Urinary bladder (tissue), 4 donors: ENCODE data around the gene TBX2. TPM values are rescaled to one million over a fixed set of nuclear protein-coding genes. Genes with fewer than 3 reads are reported as not detected.

ENCODE experiments used
- DNase-seq: peaks from one replicate; pipeline ENCODE4 v3.0.0-alpha.2; 2015; ENCODE audit errors: extremely low spot score
- H3K27ac ChIP-seq: one replicate; pipeline ENCODE4 v1.5.1; 2013; ENCODE audit warnings: low read depth, mild to moderate bottlenecking, moderate library complexity
- H3K36me3 ChIP-seq: one replicate; pipeline ENCODE4 v1.6.1; 2013; ENCODE audit warnings: mild to moderate bottlenecking, moderate library complexity; ENCODE audit not compliant: insufficient read depth
- H3K4me1 ChIP-seq: one replicate; pipeline ENCODE4 v1.6.1; 2013; ENCODE audit warnings: mild to moderate bottlenecking, moderate library complexity; ENCODE audit not compliant: insufficient read depth
- H3K4me3 ChIP-seq: one replicate; pipeline ENCODE4 v1.5.1; 2013; ENCODE audit warnings: low read depth, low read length
- WGBS: extraction: QIAGEN DNeasy Blood & Tissue Kit; methylation state at CpG from one replicate; pipeline ENCODE4 v1.1.7; 2013; 5-methylcytosine and 5-hydroxymethylcytosine counted together
- polyA plus RNA-seq: library from polyadenylated mRNA; stranded (reverse); fragments of 200-250 nt; gene quantifications from one replicate; pipeline ENCODE4 v1.2.3, GENCODE V29; 2013
- total RNA-seq: library from RNA; depleted of rRNA; stranded (reverse); fragments of >200 nt; gene quantifications from one replicate; pipeline ENCODE4 v1.2.3, GENCODE V29; 2014
- donor health status: healthy with polysubstance abuse.
- donor health status: healthy.

TBX2 gene
- total and polyA plus RNA-seq, 2 donors, result 26.4 to 56.3 TPM

DNA sequence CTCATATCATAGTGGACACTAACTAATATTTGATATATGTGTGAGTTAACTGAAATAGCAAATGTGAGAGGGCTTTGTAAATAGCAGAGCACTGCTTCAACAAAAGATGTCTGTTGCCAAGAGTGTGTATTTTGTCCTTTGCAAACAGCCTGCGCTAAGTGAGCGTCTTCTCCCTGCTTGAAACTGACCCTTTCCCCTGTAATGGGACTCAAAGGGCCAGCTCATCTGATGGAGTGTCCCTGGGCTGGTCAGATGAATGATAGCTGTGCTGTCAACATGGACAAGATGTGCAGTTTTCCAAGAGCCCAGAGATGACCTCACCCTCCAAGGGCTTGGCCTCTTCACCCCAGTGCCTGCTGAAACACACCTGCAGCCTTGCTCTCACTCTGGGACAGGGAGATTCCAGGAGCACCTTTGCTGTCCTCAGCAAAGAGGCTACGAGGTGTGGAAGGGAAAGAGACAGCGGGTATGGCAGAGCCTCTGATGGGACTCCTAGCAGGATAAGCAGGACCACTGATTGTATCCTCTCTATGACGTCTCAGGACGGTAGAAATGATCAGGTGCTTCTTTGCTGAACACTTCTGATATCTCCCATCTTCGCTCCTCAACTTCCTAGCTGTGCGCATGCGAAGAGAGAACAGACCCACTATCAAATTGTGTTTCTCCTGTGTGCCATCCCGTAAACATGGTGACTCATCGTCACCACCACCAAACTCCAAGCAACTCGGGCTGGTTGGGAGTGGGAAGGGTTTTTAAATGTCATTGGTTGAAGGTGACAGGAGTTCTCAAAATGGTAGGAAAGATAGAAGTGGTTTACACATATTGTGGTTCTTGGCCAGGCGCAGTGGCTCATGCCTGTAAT lies 35.8 kb upstream of the TBX2 start:
- Histone ChIP-seq H3K27ac (no peak overlapping the region), H3K4me3 (no peak overlapping the region), H3K36me3 (no peaks in the 10 kb centered on the region), H3K4me1 (no peaks in the 10 kb centered on the region)
- no peak for DNase-seq
- 95% methylated on average over 13 of the region's 13 CpGs for WGBS

DNA sequence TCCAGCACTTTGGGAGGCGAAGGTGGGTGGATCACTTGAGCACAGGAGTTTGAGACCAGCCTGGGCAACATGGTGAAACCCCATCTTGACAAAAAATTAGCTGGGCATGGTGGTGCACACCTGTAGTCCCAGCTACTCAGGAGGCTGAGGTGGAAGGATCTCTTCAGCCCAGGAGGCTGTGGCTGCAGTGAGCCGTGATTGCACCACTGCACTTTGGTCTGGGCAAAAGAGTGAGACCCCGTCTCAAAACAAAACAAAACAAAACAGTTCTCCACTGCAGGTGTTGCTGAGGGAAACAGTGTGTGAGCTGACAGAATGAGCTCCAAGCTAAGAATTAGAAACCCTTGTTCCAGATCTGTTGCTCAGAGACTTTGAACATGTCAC lies 35.2 kb upstream of the TBX2 start:
- DNase-seq, result no peak
- 97% methylated on average over 3 of the region's 3 CpGs for WGBS
- Histone ChIP-seq H3K4me3 (no peak overlapping the region), H3K27ac (no peak overlapping the region), H3K36me3 (no peaks in the 10 kb centered on the region), H3K4me1 (no peaks in the 10 kb centered on the region)

GRCh38 chr17:61366076-61366714 lies 33.4 kb upstream of the TBX2 start:
- WGBS, result 89% methylated on average over 8 of the region's 8 CpGs
- DNase-seq, result no peak

GRCh38 chr17:61366715-61367413 lies 32.8 kb upstream of the TBX2 start:
- no peak overlapping the region for H3K27ac ChIP-seq
- no peak for DNase-seq
- no peak overlapping the region for H3K4me3 ChIP-seq
- no peaks in the 10 kb centered on the region for H3K36me3 ChIP-seq
- no peaks in the 10 kb centered on the region for H3K4me1 ChIP-seq
- WGBS, result 43% methylated on average over 19 of the region's 19 CpGs

More at GRCh38 chr17:61366076-61366714, 33.4 kb upstream of the TBX2 start:
- Histone ChIP-seq H3K4me3 (no peak overlapping the region), H3K36me3 (no peaks in the 10 kb centered on the region), H3K27ac (no peak overlapping the region), H3K4me1 (no peaks in the 10 kb centered on the region)

GRCh38 chr17:61368049-61368831 lies 31.4 kb upstream of the TBX2 start:
- DNase-seq, result no peak
- H3K4me3 ChIP-seq, result no peak overlapping the region
- H3K27ac ChIP-seq, result no peak overlapping the region
- 96% methylated on average over 27 of the region's 27 CpGs for WGBS
- no peaks in the 10 kb centered on the region for H3K4me1 ChIP-seq
- no peaks in the 10 kb centered on the region for H3K36me3 ChIP-seq

DNA sequence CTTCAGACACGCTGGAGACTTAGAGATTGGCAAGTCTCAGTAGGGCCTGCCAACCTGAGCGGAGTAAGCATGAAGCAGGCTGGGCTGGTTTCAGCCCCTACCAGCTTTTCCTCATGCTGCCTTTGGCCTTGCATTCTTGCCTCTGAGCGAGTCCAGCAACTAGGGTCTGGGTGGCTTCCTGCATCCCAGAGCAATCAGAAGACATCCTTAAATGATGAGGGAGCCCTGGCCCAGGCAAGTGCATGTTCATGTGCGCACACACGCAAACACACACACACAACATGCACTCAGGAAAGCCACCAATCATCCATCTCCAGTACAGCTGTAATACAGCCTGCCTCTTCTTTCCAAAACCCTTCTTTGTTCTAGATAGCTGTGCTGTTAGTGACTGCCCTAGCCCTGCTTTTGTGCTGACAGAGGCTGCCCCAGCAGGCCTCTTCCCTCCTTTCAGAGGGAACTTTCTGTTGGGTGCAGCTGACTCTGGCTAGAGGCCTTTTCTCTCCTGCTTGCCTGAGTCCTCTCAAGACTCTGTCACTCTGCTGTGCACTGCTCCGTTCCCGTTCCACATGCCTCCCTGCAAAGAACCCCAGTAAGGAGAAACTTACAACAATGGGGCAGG lies 30.7 kb upstream of the TBX2 start:
- WGBS, result 96% methylated on average over 7 of the region's 7 CpGs
- no peak for DNase-seq

GRCh38 chr17:61369751-61370150 lies 29.9 kb upstream of the TBX2 start:
- Histone ChIP-seq H3K4me1 (no peaks in the 10 kb centered on the region), H3K4me3 (no peak overlapping the region), H3K36me3 (no peaks in the 10 kb centered on the region), H3K27ac (no peak overlapping the region)
- 97% methylated on average over 10 of the region's 10 CpGs for WGBS
- DNase-seq, result no peak

More for the DNA sequence above, 30.7 kb upstream of the TBX2 start:
- Histone ChIP-seq H3K27ac (no peak overlapping the region), H3K36me3 (no peaks in the 10 kb centered on the region), H3K4me3 (no peak overlapping the region), H3K4me1 (no peaks in the 10 kb centered on the region)

DNA sequence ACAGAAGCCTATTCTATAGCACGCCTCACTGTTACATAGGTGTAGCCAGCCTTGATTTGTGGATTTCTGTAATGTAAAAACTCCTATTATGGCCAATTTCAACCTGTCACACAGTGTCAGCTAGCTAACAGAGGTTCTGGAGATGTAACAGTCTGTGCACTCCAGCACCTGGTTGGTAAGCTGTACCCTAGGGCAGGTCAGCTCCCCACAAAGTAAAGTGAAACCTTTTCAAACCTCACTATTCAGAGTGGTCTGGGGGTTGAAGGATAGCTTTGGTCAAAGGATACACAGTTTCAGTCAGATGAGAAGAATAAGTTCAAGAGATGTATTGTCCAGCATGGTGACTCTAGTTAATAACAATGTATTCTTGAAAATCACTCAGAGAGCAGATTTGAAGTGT lies 28.5 kb upstream of the TBX2 start:
- WGBS, result 100% methylated on average over 1 of the region's 1 CpG
- H3K4me1 ChIP-seq, result no peaks in the 10 kb centered on the region
- H3K4me3 ChIP-seq, result no peak overlapping the region
- no peaks in the 10 kb centered on the region for H3K36me3 ChIP-seq
- no peak overlapping the region for H3K27ac ChIP-seq
- DNase-seq, result no peak

DNA sequence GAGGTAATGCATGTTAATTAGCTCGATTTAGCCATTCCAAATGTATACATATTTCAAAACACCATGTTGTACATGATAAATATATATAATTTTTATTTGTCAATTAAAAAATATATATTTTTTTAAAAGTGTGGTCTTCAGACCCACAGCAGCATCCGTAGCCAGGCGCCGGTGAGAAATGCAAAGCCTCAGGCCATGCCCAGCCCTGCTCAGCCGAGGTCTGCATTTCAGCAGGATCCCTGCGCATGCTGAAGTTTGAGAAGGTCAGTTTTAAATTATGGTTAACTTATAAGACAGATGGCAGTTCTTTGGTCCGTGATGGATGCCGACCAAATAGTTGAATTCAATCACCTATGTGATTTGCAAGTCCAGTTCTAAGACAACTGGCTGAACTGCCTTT lies 28.0 kb upstream of the TBX2 start:
- H3K4me1 ChIP-seq, result no peaks in the 10 kb centered on the region
- no peaks in the 10 kb centered on the region for H3K36me3 ChIP-seq
- DNase-seq, result no peak
- H3K27ac ChIP-seq, result no peak overlapping the region
- no peak overlapping the region for H3K4me3 ChIP-seq
- 97% methylated on average over 8 of the region's 8 CpGs for WGBS

GRCh38 chr17:61372436-61372835 lies 27.2 kb upstream of the TBX2 start:
- DNase-seq, result no peak
- H3K36me3 ChIP-seq, result no peaks in the 10 kb centered on the region
- 72% methylated on average over 9 of the region's 9 CpGs for WGBS
- no peak overlapping the region for H3K27ac ChIP-seq
- no peaks in the 10 kb centered on the region for H3K4me1 ChIP-seq
- no peak overlapping the region for H3K4me3 ChIP-seq

DNA sequence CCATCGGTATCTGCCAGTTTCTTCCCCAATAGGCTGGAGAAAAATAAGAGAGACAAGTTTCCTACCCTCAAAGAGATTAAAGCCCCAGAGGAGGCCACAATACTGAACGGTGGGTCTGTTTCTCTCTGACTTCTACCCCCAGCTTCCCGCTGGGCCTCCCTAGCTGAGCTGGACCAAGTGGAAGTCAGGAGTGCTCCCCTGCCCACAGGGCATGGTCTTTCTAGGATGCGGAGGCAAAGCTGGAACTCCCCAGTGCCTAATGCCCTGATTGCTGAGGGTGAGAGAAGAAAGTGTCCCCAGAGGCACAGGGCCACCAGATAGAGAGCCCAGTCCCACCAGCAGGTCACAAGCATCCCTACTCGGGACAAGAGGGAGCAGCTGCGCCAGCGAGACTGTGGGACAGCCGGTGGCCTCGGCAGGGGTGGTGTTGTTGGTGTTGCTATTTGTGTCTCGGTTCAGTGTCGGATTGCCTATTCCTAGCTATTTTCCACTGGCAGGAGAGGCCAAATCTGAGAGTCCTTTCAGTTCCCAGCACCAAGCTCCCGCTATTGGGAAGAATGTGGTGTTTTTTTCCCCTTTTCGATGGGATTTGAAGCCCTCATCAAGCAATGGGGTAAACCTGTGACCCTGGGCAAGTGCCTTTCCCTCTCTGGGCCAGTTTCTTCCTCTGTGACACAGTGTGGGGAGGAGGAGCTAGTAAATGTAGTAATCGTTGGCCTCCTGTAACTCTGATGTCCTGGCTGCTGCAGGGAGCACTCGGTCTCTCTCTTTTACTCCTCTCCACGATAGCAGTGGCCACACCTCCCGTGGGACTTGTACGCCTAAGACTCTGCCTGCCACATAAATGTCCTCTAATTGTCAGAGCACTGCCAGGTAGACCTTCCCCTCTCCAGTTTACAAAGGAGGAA lies 22.5 kb upstream of the TBX2 start:
- H3K27ac ChIP-seq, result no peak overlapping the region
- no peaks in the 10 kb centered on the region for H3K36me3 ChIP-seq
- H3K4me1 ChIP-seq, result no peaks in the 10 kb centered on the region
- no peak for DNase-seq
- H3K4me3 ChIP-seq, result no peak overlapping the region
- WGBS, result 86% methylated on average over 18 of the region's 18 CpGs

GRCh38 chr17:61378658-61379456 lies 20.8 kb upstream of the TBX2 start:
- Histone ChIP-seq H3K4me1 (no peaks in the 10 kb centered on the region), H3K27ac (no peak overlapping the region), H3K36me3 (no peaks in the 10 kb centered on the region), H3K4me3 (no peak overlapping the region)
- DNase-seq, result no peak
- 89% methylated on average over 8 of the region's 8 CpGs for WGBS
